GM18858 (cell line): ENCODE results near the gene SLC25A22.

ENCODE experiments used
- ATAC-seq: cut with Tn5 transposase; IDR thresholded peaks from one replicate; pipeline ENCODE4 v1.9.1; 2021; ENCODE audit not compliant: unreplicated experiment

The SLC25A22 gene

GRCh38 chr11:804599-804964 lies 6.5 kb upstream of the SLC25A22 start:
- no peak for ATAC-seq

- no peak for ATAC-seq
Measured at GRCh38 chr11:803770-804598, 5.9 kb upstream of the SLC25A22 start.

DNA sequence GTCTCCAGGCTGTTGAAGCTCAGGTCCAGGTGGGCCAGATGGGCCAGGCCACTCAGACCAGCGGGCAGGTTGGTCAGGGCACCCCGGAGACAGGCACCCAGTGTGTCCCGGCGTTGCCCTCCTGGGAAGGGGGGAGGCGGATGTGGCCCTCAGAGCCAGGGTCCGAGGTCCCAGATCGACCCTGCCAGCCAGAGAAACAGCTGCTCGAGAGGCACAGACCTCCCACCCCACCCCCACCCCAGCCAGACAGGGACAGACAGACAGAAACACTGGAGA lies 5.3 kb upstream of the SLC25A22 start:
- ATAC-seq = no peak

GRCh38 chr11:802693-803466 lies 4.8 kb upstream of the SLC25A22 start:
- no peak for ATAC-seq

DNA sequence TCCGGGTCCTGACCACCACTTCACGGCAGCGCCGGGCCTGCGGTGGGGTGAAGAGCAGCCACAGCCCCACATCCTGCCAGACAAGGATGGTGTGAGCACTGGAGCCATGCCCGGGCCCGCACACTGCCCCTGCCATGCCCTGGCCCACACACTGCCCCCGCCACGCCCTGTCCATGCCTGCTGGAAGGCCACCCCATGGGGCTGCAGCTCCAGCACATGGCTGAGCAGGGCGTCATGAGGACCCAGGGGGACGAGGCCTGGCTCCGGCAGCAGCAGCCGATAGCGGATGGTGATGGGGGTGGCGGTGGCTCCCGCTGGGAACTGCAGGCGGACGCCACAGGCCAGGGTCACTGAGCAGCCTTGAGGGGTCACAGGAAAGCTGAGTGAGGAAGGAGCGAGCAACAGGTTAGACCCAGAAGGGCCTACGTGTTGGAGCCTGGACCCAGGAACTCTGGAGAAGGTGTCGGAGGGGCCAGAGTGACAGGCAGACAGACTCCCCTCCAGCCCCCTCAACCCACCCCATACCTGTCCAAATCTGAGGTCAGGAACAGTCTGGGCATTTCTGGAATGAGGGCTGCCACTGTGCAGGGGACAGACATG lies 4.0 kb upstream of the SLC25A22 start:
- no peak for ATAC-seq

- ATAC-seq = no peak
Measured at GRCh38 chr11:801097-801780, 3.2 kb upstream of the SLC25A22 start.

- ATAC-seq = no peak
Measured at GRCh38 chr11:800473-800872, 2.4 kb upstream of the SLC25A22 start.

DNA sequence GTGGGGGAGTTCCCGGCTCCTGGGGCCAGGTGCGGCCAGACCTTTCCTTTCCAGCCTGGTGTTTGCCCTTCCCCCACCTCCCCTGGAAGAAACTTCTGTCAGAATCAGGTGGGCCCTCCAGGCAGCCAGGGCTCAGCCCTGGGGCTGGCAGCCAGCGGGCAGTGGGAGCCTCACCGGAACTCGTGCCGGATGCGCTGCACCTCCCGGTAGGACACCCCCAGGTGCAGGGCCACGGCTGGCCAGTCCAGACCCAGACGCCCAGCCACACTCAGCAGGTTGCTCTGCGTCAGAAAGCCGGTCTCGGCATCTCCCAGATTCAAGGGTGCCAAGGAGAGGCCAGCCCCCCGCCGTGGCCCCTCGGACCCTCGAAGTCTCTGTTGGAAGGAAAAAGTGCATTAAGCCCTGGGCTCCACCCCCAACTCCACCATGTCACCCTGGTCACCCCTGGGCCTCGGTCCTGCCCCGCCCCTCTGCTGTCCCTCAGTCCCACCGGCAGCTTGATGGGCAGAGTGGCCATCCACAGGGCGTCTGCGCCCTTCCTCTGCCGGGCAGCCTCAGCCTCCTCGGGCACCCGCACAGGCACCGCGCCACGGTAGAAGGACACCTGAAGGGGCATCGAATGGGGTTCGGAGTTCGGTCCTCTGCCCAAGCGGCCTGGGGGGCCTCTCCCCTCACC lies 1.7 kb upstream of the SLC25A22 start:
- ATAC-seq = no peak

GRCh38 chr11:797296-798092 lies 587 bp downstream of the SLC25A22 start:
- peak; percentile 22 for ATAC-seq

DNA sequence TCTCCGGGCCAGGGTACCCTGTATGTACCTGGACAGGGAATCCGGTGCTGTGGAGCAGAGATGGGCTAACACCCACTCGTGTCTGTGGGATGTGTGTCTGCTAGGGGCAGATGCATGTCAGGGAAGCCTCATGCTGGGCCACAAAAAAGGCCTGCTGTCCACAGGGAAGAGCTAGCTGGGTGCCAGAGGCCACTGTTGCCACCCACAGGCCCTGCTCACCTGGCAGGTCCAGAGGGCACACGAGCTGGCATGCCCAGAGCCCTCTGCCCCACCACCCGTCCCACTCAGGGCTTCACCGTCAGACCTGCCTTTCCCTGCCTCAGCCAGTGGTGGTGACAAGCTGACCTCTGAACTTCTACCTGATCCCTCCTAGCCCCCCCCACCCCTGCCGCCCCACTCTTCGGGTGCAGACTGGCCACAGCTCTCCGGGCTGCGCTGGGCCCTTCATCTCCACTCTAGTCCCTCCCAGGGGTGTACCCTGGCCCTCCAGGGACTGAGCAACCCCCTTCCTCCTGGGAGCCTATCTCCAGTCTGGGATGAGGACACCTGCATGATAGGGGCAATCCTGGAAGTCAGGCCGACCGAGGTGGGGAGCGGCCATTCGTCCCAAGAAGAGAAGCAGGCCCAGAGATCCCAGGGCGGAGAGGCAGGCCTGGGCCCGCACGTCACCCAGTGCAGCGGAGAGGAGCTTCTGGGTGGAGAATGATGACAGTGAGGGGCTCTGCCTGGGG lies 1.4 kb downstream of the SLC25A22 start:
- ATAC-seq = no peak

GRCh38 chr11:795634-796564 lies 2.2 kb downstream of the SLC25A22 start:
- no peak for ATAC-seq

- no peak for ATAC-seq
Measured at GRCh38 chr11:794766-795633, 3.1 kb downstream of the SLC25A22 start.

DNA sequence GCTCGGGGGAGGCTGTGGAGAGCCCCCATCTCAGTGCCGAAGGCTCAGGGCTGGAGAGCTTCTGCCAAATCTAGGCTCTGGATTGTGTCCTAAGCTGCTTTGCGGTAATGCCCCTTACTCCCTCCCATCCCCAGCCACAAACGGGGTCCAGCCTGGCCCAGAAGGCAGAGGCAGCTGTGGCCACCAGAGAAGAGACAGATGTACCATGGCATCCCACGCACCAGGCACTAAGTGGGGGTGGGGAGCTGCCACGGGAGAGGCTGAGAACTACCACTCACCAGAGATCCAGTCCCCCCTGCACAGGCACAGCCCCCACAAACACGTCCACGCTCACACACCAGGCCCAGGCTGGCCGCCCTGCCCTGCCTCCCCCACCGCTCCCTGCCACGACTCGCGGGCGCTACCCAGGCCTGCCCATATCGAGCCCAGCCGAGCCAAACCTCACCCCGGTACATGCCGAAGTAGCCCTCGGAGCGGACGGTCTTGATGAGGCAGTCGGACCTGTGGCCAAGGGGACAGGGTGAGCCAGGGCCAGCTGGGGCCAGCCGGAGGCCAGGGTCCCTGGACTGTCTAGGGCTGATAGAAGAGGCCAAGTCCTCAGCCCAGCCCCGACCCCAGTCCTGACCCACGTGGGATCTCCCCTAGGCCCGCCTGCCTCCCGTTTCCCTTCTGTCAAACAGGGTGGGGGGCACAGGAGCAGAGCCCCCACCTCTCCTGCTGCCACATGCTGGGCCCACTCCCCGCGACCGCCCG lies 3.9 kb downstream of the SLC25A22 start:
- no peak for ATAC-seq

DNA sequence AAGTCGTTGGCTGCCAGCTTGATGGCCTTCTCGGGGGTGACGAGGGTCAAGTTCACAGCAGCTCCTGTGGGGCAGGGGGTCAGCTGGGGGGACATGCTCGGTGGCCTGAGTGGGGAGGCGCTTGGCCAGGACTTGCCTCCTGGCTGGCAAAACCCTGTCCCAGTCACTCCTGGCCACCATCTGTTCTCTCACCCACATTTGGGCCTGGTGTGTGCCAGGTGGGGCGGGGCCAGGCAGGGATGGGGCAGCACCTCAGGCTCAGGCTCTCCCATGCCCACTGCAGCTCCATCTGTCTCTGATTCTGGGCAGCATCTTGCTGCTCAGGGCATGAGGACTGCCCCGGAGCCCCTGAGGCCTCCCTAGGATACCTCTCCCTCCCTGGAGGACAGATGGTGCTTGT lies 4.5 kb downstream of the SLC25A22 start:
- no peak for ATAC-seq

GRCh38 chr11:792873-793272 lies 5.2 kb downstream of the SLC25A22 start:
- ATAC-seq = no peak

DNA sequence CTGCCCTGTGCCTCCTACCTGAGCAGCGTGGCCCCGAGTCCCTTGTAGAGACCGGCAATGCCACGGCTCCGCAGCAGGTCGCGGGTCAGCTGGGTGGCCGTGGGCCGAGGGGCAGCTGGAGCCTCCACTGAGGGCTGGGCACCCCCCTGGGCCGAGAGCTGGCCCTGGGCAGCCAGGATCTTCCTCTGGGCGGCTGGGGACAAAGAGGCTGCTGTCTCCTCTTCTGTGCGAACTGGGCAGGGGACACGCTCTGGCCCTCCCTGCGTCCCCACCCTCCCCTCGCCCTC lies 5.6 kb downstream of the SLC25A22 start:
- ATAC-seq = no peak
